PFSK-1 (cell line): ENCODE results near the gene SLC29A1.

Source experiments
- POLR2AphosphoS5 ChIP-seq: IDR thresholded peaks from 2 replicates; pipeline ENCODE4 v1.6.1; 2012; ENCODE audit warnings: low read depth, mild to moderate bottlenecking, control low read depth, low read length, moderate library complexity
- REST ChIP-seq, 2 experiments: IDR thresholded peaks; 2 replicates each; pipeline versions ENCODE4 v1.6.1 to v1.8.0; 2011 to 2012; ENCODE audit warnings: low read depth in 2 of 2, low read length in 2 of 2, control low read depth in 1 of 2, inconsistent platforms in 1 of 2, mild to moderate bottlenecking in 1 of 2, moderate library complexity in 1 of 2; ENCODE audit not compliant: insufficient read depth in 1 of 2
- SIN3A ChIP-seq: IDR thresholded peaks from 2 replicates; pipeline ENCODE4 v1.6.1; 2012; ENCODE audit warnings: mild to moderate bottlenecking, low read length, moderate library complexity, borderline replicate concordance; ENCODE audit not compliant: insufficient read depth
- TAF1 ChIP-seq: IDR thresholded peaks from 2 replicates; pipeline ENCODE4 v1.6.1; 2012; ENCODE audit warnings: low read length, control low read depth, borderline replicate concordance; ENCODE audit not compliant: insufficient read depth

DNA sequence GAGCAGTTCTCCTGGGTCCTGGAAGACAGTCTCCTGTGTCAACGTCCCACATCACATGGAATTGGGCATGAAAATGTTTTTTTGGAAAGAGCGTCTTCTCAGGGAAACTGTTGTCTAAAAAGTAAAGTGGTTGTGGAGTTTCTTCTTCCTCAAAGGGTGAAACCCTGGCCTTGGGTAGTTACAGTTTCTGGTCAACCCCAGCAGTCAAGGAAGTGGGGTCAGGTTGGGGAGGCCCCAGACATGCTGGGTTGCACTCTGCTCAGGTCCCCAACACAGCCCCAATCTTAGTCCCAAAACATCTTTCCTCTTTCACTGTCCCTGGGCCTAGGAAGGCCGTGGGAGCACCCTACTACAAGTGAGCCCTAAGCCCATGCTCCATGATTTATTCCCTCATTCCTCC is 43.0 kb downstream of the SLC29A1 start:
- TF ChIP-seq SIN3A = no peak
- TF ChIP-seq TAF1 = no peak
- no peak for TF ChIP-seq REST (IDR thresholded peaks at IDR 0.05; ENCODE audit: insufficient read depth in 1 of 2, low read depth in 2 of 2, low read length in 2 of 2)
- TF ChIP-seq POLR2AphosphoS5 = no peak
